Body of pancreas (tissue), 4 donors: ENCODE measurements around the gene MED8.

Experiments
- CTCF ChIP-seq, 7 experiments: fragments of 450-650 bp in 4 of 7; fragments of 200-600 bp in 3 of 7; sonication (generic) in 3 of 7; IDR thresholded peaks; one replicate each; pipeline ENCODE4 v1.5.1; 2016 to 2019; ENCODE audit warnings: antibody characterized with exemption in 7 of 7
- POLR2A ChIP-seq, 3 donors: fragments of 450-650 bp; IDR thresholded peaks; one replicate each; pipeline ENCODE4 v1.6.1; 2016; ENCODE audit warnings: antibody characterized with exemption in 3 of 3, mild to moderate bottlenecking in 2 of 3

- TF ChIP-seq CTCF (IDR thresholded peaks at IDR 0.05) (peak in 1 of 7 experiments; percentile 19), POLR2A (IDR thresholded peaks at IDR 0.05) (no peak)
Observed at GRCh38 chr1:43348343-43348808, 41.2 kb downstream of the MED8 start.
